ENCODE results near the gene PDILT. TPM values are rescaled to one million over a fixed set of nuclear protein-coding genes. Genes with fewer than 3 reads are reported as not detected.
"Not testable (repeated sequence)": the region's sequence is repeated elsewhere in the genome, so short reads cannot be mapped to it uniquely, and the experiment has no call there.

The PDILT gene
- total and polyA plus RNA-seq, 2 donors (not counting 3 experiments of a cell fraction or from before 2014, with no cell fraction given): not detected

DNA sequence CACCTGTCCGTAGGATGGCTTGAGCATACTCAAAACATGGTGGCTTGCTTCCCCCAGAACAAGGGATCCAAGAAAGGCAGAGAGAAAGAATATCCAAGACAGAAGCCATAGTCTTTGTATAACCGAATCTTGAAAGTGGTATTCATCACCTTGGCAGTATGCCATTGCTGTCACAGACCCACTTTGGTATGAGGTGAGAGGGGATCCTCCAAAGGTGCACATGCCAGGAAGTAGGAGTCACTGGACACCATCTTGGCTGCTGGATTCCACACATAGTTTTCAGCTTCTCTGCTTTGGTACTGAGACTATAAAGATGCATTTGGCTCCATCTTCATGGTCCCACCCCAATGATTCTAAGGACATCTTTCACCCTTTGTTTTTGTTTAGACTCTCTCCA lies 22.9 kb upstream of the PDILT start:
- H3K4me3 ChIP-seq (replicated peaks in 1 of 3; ENCODE audit: insufficient read depth in 1 of 3, low read depth in 1 of 3, low read length in 3 of 3); H3K79me2 ChIP-seq (ENCODE audit: control insufficient read depth, insufficient read depth, low read length); H3K4me2 ChIP-seq (ENCODE audit: insufficient read depth, low read length); H3K4me1 ChIP-seq (ENCODE audit: control insufficient read depth, extremely low read depth, insufficient read depth, low read length); BruUV-seq (replicated peaks); H3K36me3 ChIP-seq (ENCODE audit: control insufficient read depth in 2 of 2, extremely low read depth in 1 of 2, insufficient read depth in 2 of 2, low read length in 2 of 2); H3K9me3 ChIP-seq (replicated peaks; ENCODE audit: control insufficient read depth, insufficient read depth, low read length); H3K27ac ChIP-seq (ENCODE audit: insufficient read depth, low read depth, low read length); H3K9ac ChIP-seq (replicated peaks; ENCODE audit: extremely low read depth, insufficient read depth, low read length); H3K9me1 ChIP-seq (replicated peaks; ENCODE audit: control insufficient read depth, extremely low read depth, insufficient read depth, low read length); FAIRE-seq; H4K20me1 ChIP-seq (replicated peaks; ENCODE audit: control insufficient read depth, extremely low read depth, insufficient read depth, low read length); H3K27me3 ChIP-seq (ENCODE audit: control insufficient read depth in 2 of 2, insufficient read depth in 2 of 2, low read length in 2 of 2); dilution Hi-C loops (cut with MboI; ENCODE audit: extremely low pct_ligation_motif_present, low sequenced_read_pairs); CTCF ChIA-PET; H2AFZ ChIP-seq (ENCODE audit: low read depth, low read length); intact Hi-C loops (cut with micrococcal nuclease); DNase-seq (ENCODE audit: low read depth, low spot score); POLR2A ChIA-PET: not testable (repeated sequence)

GRCh38 chr16:20424129-20424866 lies 19.8 kb upstream of the PDILT start:
- Histone ChIP-seq H2AFZ (ENCODE audit: low read depth, low read length) (no peak overlapping the region), H3K9me1 (replicated peaks; ENCODE audit: control insufficient read depth, extremely low read depth, insufficient read depth, low read length) (no peaks in the 10 kb centered on the region), H3K9me3 (replicated peaks; ENCODE audit: control insufficient read depth, insufficient read depth, low read length) (no peaks in the 10 kb centered on the region), H3K9ac (replicated peaks; ENCODE audit: extremely low read depth, insufficient read depth, low read length) (no peak overlapping the region), H3K27me3 (ENCODE audit: control insufficient read depth in 2 of 2, insufficient read depth in 2 of 2, low read length in 2 of 2) (no peaks in the 10 kb centered on the region), H3K4me2 (ENCODE audit: insufficient read depth, low read length) (no peak overlapping the region), H3K79me2 (ENCODE audit: control insufficient read depth, insufficient read depth, low read length) (no peaks in the 10 kb centered on the region), H3K36me3 (ENCODE audit: control insufficient read depth in 2 of 2, extremely low read depth in 1 of 2, insufficient read depth in 2 of 2, low read length in 2 of 2) (no peaks in the 10 kb centered on the region), H4K20me1 (replicated peaks; ENCODE audit: control insufficient read depth, extremely low read depth, insufficient read depth, low read length) (no peaks in the 10 kb centered on the region), H3K27ac (ENCODE audit: insufficient read depth, low read depth, low read length) (no peak overlapping the region), H3K4me1 (ENCODE audit: control insufficient read depth, extremely low read depth, insufficient read depth, low read length) (no peaks in the 10 kb centered on the region), H3K4me3 (replicated peaks in 1 of 3; ENCODE audit: insufficient read depth in 1 of 3, low read depth in 1 of 3, low read length in 3 of 3) (no peak overlapping the region)
- intact Hi-C loops (cut with micrococcal nuclease) (no loop called here), dilution Hi-C loops (cut with MboI; ENCODE audit: extremely low pct_ligation_motif_present, low sequenced_read_pairs) (no loop called here)
- FAIRE-seq (no peak), DNase-seq (ENCODE audit: low read depth, low spot score) (no peak)
- TF ChIP-seq EZH2 (IDR thresholded peaks at IDR 0.05; ENCODE audit: borderline replicate concordance, low read depth, low read length, severe bottlenecking) (no peak), POLR2AphosphoS5 (IDR thresholded peaks at IDR 0.05; ENCODE audit: insufficient read depth, low read depth, low read length) (no peak), JUN (IDR thresholded peaks at IDR 0.05; ENCODE audit: borderline replicate concordance, insufficient read depth, insufficient read length, low read depth) (no peak), MYC (IDR thresholded peaks at IDR 0.05; ENCODE audit: low read depth, low read length) (no peak)
- ChIA-PET CTCF (no interaction called here), POLR2A (no interaction called here)
- no TSS peak for BruUV-seq (replicated peaks)

- H2AFZ ChIP-seq (ENCODE audit: low read depth, low read length); intact Hi-C loops (cut with micrococcal nuclease); H3K9me1 ChIP-seq (replicated peaks; ENCODE audit: control insufficient read depth, extremely low read depth, insufficient read depth, low read length); H3K27ac ChIP-seq (ENCODE audit: insufficient read depth, low read depth, low read length); dilution Hi-C loops (cut with MboI; ENCODE audit: extremely low pct_ligation_motif_present, low sequenced_read_pairs); POLR2A ChIA-PET; FAIRE-seq; CTCF ChIA-PET; H3K79me2 ChIP-seq (ENCODE audit: control insufficient read depth, insufficient read depth, low read length); H3K9me3 ChIP-seq (replicated peaks; ENCODE audit: control insufficient read depth, insufficient read depth, low read length); BruUV-seq (replicated peaks); H3K27me3 ChIP-seq (ENCODE audit: control insufficient read depth in 2 of 2, insufficient read depth in 2 of 2, low read length in 2 of 2); H3K36me3 ChIP-seq (ENCODE audit: control insufficient read depth in 2 of 2, extremely low read depth in 1 of 2, insufficient read depth in 2 of 2, low read length in 2 of 2); H3K4me2 ChIP-seq (ENCODE audit: insufficient read depth, low read length); H3K9ac ChIP-seq (replicated peaks; ENCODE audit: extremely low read depth, insufficient read depth, low read length); H4K20me1 ChIP-seq (replicated peaks; ENCODE audit: control insufficient read depth, extremely low read depth, insufficient read depth, low read length); H3K4me3 ChIP-seq (replicated peaks in 1 of 3; ENCODE audit: insufficient read depth in 1 of 3, low read depth in 1 of 3, low read length in 3 of 3); H3K4me1 ChIP-seq (ENCODE audit: control insufficient read depth, extremely low read depth, insufficient read depth, low read length); DNase-seq (ENCODE audit: low read depth, low spot score): not testable (repeated sequence)
Measured at GRCh38 chr16:20423772-20424128, 19.2 kb upstream of the PDILT start.

DNA sequence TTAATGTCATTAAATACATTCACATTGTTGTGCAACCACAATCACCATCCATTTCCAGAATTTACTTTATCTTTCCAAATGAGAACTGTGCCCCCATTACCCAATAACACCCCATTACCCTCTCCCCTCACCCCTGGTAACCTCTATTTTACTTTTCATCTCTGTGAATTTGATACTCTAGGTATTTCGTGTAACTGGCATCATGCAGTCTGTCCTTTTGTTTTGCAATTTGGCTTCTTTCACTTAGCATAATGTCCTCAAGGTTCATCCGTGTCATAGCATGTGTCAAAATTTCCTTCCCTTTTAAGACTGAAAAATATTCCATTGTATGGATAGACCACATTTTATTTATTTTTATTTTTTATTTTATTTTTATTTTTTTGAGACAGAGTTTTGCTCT lies 17.2 kb upstream of the PDILT start:
- H3K4me2 ChIP-seq (ENCODE audit: insufficient read depth, low read length); H3K4me1 ChIP-seq (ENCODE audit: control insufficient read depth, extremely low read depth, insufficient read depth, low read length); H3K9me1 ChIP-seq (replicated peaks; ENCODE audit: control insufficient read depth, extremely low read depth, insufficient read depth, low read length); H3K27ac ChIP-seq (ENCODE audit: insufficient read depth, low read depth, low read length); H3K79me2 ChIP-seq (ENCODE audit: control insufficient read depth, insufficient read depth, low read length); H2AFZ ChIP-seq (ENCODE audit: low read depth, low read length); POLR2A ChIA-PET; H3K36me3 ChIP-seq (ENCODE audit: control insufficient read depth in 2 of 2, extremely low read depth in 1 of 2, insufficient read depth in 2 of 2, low read length in 2 of 2); H3K4me3 ChIP-seq (replicated peaks in 1 of 3; ENCODE audit: insufficient read depth in 1 of 3, low read depth in 1 of 3, low read length in 3 of 3); H3K9ac ChIP-seq (replicated peaks; ENCODE audit: extremely low read depth, insufficient read depth, low read length); FAIRE-seq; DNase-seq (ENCODE audit: low read depth, low spot score); H3K27me3 ChIP-seq (ENCODE audit: control insufficient read depth in 2 of 2, insufficient read depth in 2 of 2, low read length in 2 of 2); dilution Hi-C loops (cut with MboI; ENCODE audit: extremely low pct_ligation_motif_present, low sequenced_read_pairs); H4K20me1 ChIP-seq (replicated peaks; ENCODE audit: control insufficient read depth, extremely low read depth, insufficient read depth, low read length); H3K9me3 ChIP-seq (replicated peaks; ENCODE audit: control insufficient read depth, insufficient read depth, low read length); BruUV-seq (replicated peaks); CTCF ChIA-PET; intact Hi-C loops (cut with micrococcal nuclease): not testable (repeated sequence)

All from endothelial cell of umbilical vein (primary cell).